Progenitor cell of endocrine pancreas (in vitro differentiated cells): Measurements from ENCODE around the gene VCAN. TPM values are rescaled to one million over a fixed set of nuclear protein-coding genes. Genes with fewer than 3 reads are reported as not detected.

Experiments used
- DNase-seq: peaks from one replicate; pipeline ENCODE4 v3.0.0; 2021; ENCODE audit warnings: low spot score; ENCODE audit not compliant: unreplicated experiment
- H3K27ac Mint-ChIP-seq: 2 replicates; pipeline ENCODE4 v1.8.0; 2021; ENCODE audit warnings: mild to moderate bottlenecking, moderate library complexity, mixed read lengths
- H3K27me3 Mint-ChIP-seq: 2 replicates; pipeline ENCODE4 v1.8.0; 2021; ENCODE audit warnings: mixed read lengths
- H3K36me3 Mint-ChIP-seq: 2 replicates; pipeline ENCODE4 v1.8.0; 2022; ENCODE audit warnings: mixed read lengths; ENCODE audit not compliant: insufficient read depth
- H3K4me1 Mint-ChIP-seq: 2 replicates; pipeline ENCODE4 v1.8.0; 2021; ENCODE audit warnings: low read depth, mixed read lengths
- H3K4me3 Mint-ChIP-seq: 2 replicates; pipeline ENCODE4 v1.8.0; 2021; ENCODE audit warnings: low read depth, mild to moderate bottlenecking, moderate library complexity, mixed read lengths
- H3K9me3 Mint-ChIP-seq: 2 replicates; pipeline ENCODE4 v1.8.0; 2021; ENCODE audit warnings: low read depth, mixed read lengths
- CTCF ChIP-seq: fragments of 200-600 bp; sonication (generic); IDR thresholded peaks from one replicate; pipeline ENCODE4 v1.5.0; 2021; ENCODE audit warnings: antibody characterized with exemption, mild to moderate bottlenecking; ENCODE audit not compliant: unreplicated experiment
- total RNA-seq: library from RNA; stranded (reverse); gene quantifications from 2 replicates; pipeline ENCODE4 v1.2.1, GENCODE V29; 2021

Gene VCAN
- total RNA-seq, 1 donor from 2014 or later = 673 TPM

GRCh38 chr5:83538786-83539462, 67.4 kb downstream of the VCAN start:
- peaks cover 1% of the 10 kb centered on the region for H3K4me1 Mint-ChIP-seq
- H3K9me3 Mint-ChIP-seq = peaks cover 3% of the 10 kb centered on the region
- peaks cover 53% of the 10 kb centered on the region for H3K36me3 Mint-ChIP-seq
- no peak overlapping the region for H3K4me3 Mint-ChIP-seq
- no peak overlapping the region for H3K27ac Mint-ChIP-seq
- no peak for TF ChIP-seq CTCF
- no peaks in the 10 kb centered on the region for H3K27me3 Mint-ChIP-seq
- no peak for DNase-seq

GRCh38 chr5:83539463-83539790, 67.9 kb downstream of the VCAN start:
- Mint-ChIP-seq H3K4me3 (no peak overlapping the region), H3K27me3 (no peaks in the 10 kb centered on the region), H3K27ac (no peak overlapping the region), H3K9me3 (peaks cover 3% of the 10 kb centered on the region), H3K4me1 (peaks cover 3% of the 10 kb centered on the region), H3K36me3 (peaks cover 52% of the 10 kb centered on the region)
- no peak for TF ChIP-seq CTCF
- no peak for DNase-seq

GRCh38 chr5:83540105-83540504, 68.6 kb downstream of the VCAN start:
- Mint-ChIP-seq H3K27me3 (no peaks in the 10 kb centered on the region), H3K9me3 (peaks cover 3% of the 10 kb centered on the region), H3K27ac (no peak overlapping the region), H3K36me3 (peaks cover 53% of the 10 kb centered on the region), H3K4me3 (no peak overlapping the region), H3K4me1 (peaks cover 3% of the 10 kb centered on the region)
- no peak for DNase-seq
- TF ChIP-seq CTCF = no peak

- TF ChIP-seq CTCF = no peak
- no peak for DNase-seq
- peaks cover 3% of the 10 kb centered on the region for H3K9me3 Mint-ChIP-seq
- no peak overlapping the region for H3K4me3 Mint-ChIP-seq
- H3K27me3 Mint-ChIP-seq = no peaks in the 10 kb centered on the region
- peaks cover 3% of the 10 kb centered on the region for H3K4me1 Mint-ChIP-seq
- H3K36me3 Mint-ChIP-seq = peaks cover 55% of the 10 kb centered on the region
- H3K27ac Mint-ChIP-seq = no peak overlapping the region
Measured at GRCh38 chr5:83540783-83541182, 69.2 kb downstream of the VCAN start.

- peaks cover 56% of the 10 kb centered on the region for H3K36me3 Mint-ChIP-seq
- no peaks in the 10 kb centered on the region for H3K27me3 Mint-ChIP-seq
- no peak overlapping the region for H3K4me3 Mint-ChIP-seq
- no peaks in the 10 kb centered on the region for H3K9me3 Mint-ChIP-seq
- H3K27ac Mint-ChIP-seq = no peak overlapping the region
- H3K4me1 Mint-ChIP-seq = peaks cover 7% of the 10 kb centered on the region
- no peak for TF ChIP-seq CTCF
- no peak for DNase-seq
Measured at GRCh38 chr5:83542839-83543238, 71.3 kb downstream of the VCAN start.
